T-helper 9 cell (primary cell): Measurements from ENCODE around the gene BBX.

ENCODE experiments used
- DNase-seq: peaks from one replicate; pipeline ENCODE4 v3.0.0-alpha.2; 2020
- total RNA-seq, 2 donors: gene quantifications; one replicate each; lab custom pipeline; 2026; lab: John Stamatoyannopoulos, UW

Gene BBX
- total RNA-seq, result 163 to 193 reads per million in 2 donors

DNA sequence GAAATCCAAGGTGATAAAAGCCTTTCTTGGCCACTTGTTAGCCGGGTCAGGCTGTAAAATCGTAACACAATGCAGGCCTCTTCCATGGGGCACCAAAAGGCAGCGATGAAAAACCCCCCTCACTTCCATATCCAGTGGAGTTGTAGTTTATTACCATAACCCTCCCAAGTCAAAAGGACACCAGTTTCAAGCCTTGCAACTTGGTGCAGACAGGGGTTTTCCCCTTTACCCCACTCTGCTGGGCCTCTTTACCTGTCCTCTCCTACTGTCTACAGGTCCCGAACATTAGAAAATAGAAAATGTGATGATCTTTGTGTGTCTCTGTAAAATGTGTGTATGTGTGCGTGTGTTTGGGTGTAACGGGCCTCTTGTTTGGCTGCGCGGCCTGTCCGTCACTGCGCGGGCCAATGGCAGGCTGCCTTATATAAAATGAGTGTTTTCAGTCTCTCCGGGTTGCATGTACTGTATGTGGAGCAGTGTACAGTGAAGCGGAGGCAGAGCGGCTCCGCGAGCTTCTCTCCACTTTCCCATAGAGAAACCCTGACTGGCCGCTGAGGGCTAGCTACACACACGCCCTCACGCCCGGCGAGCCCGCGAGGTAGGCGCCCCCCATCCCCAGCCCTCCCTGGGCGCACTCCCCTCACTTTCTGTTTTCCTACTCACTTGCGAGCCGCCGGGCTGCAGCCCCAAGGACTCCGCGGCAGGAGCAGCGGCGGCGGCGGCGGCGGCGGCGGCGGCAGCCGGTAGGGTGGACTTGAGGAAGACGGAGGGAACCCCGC, at the start of gene BBX:
TSS of gene BBX (plus strand) at position 453 of the 779 bp plus-strand sequence. CDS start 187,499 bp downstream, outside the sequence.
- peak; percentile 84 for DNase-seq

DNA sequence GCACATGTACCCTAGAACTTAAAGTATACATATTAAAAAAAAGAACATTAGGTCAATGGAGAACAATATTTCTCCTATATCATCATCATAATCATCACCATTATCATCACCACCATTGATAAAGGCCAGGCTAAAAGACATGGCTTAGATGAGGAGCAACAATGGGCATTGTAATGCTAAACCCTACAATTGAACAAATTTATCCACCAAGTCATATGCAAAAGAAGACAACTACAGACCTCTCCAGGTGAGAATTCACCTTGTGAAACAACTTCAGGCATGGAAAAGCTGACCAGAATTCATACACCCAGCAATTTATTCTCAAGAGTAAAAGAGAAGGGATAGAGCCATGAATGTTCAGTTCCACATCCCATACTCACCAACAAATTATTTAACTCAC, 46.3 kb upstream of the BBX start:
- no peak for DNase-seq

DNA sequence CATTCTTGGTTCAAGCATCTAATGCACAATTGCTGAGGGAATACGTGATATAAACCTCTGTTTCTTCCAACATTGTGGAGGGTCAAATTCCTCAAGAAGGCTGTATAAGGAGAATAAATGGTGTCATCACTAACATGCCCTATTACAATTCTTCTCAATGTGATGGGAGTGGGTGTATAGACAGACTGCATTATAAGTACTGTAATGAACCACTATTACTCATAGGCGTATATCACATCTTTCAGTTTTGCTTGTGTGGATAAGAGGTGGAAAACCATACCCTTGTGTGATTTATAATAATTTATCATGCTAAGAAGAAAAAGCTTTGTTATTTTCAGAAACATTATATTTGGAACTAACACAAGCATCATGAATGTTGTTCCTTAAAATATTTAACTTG, 35.3 kb upstream of the BBX start:
- DNase-seq, result no peak

DNA sequence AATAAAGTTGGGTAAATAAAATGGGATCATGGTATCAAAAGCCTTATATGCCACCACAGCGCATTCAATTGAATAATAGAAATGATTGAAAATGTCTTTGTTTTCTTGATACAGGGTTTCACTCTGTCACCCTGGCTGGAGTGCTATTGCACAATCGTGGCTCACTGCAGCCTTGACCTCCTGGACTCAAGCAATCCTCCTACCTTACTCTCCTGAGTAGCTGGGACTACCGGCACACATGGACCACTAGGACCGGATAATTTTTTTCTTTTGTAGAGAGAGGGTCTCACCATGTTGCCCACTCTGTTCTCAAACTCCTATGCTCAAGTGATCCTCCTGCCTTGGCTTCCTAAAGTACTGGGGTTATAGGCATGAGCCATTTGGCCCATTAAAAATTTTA, 33.8 kb upstream of the BBX start:
- DNase-seq, result no peak

DNA sequence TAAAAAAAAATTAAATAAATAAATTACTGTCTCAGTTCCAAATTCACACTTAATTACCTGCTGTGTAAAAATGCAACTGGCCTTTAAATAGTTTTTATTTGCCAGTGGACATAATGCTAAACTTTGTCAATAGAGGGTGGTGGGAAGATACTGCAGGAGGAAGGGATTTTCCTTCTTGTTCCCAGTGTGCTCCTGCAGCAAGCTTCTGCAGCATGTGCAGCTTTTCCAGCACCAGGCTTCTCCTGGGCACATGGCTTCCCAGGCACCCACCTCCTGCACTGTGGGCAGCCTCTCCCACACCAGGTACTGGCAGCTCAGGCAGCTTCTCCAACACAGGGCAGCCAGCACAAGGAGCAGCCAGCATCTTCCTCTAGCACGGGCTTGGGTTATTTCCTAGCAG, 29.6 kb upstream of the BBX start:
- no peak for DNase-seq

DNA sequence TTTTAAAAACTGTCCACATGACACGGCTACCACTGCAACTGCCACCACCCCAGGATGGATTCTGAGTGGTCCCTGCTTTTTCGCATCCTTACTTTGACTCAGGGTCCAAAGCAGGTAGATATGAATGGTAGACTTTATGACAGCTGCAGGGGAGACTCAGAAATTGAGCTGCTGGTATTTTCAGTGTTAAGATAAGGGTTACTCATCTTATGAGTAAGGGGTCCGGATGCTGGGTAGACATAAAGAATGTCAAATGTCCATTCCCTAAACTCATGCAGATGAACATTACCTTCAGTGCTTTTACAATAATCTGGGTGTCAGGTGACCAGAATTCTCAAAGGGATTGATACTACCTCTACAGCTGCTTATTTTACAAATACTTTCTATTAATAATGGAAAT, 25.9 kb upstream of the BBX start:
- no peak for DNase-seq

DNA sequence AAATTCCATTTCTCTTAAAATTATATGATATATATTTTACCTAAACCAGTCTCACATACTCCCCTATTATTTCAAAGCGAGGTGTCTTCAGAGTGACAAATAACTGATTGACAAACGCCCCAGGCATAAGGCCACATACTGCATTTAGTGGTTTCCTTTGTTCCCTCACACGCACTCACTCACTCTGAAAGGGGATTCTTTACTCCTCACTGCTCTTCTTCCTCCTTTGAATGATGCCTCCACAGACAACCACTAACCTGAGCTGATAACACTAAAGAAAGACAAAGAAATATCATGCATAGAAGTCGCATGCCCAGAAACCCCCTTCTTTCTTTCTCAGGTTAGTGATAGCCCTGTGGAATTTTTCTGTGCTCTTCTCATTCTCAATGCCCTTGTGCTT, 24.1 kb upstream of the BBX start:
- no peak for DNase-seq

DNA sequence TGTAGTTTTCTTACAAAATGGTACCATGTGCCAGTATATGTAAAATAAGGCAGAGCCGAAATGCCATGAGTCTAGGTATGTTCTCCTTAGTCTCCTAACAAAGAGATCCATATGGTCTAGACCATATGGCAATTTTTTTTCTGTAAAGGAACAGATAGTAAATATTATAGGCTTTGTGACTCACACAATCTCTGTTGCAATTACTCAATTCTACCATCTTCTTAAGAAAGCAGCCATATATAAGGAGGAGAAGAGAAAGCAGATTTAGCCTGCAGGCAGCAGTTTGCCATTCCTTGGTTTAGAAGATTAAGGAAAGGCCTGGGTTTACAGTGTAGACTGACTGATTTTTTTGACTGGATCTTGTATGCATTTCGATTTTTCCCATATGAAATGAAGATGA, 16.3 kb upstream of the BBX start:
- DNase-seq, result no peak

DNA sequence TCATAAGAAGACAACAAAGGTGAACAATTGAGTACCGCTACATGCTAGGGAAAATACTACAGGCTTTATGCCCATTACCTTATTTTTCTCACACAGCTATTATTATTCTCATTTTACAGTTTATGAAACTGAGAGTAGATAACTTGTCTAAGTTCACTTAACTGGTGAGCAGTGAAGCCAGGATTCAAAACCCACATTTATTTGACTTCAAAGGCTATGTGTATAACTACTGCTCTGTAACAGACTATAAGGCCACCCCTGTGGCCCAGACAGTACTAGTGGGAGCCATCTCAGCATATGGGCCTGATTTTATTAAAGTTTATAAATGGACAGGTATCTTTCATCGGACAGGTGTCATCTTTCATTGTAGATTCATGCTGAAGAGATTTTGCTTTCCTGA, 14.4 kb upstream of the BBX start:
- no peak for DNase-seq

DNA sequence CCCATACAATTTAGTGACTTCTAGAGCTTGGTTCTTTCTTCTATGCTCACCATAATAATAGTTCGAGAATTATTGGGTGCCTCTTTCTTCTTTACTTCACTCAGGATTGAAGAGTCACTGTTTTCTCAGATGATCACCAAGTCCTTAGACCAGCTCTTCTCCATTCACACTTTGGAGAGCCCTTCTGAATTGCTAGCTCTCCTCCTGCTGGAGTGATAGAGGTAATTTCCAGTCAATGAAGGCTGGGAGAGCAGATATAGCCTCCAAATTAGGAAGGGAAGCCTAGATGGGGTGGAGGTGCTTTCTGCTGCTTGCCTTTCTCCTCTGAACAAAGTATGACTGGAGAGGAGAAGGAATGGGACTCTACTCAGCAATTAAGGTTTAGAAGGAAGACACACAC, 10.7 kb upstream of the BBX start:
- DNase-seq, result no peak

DNA sequence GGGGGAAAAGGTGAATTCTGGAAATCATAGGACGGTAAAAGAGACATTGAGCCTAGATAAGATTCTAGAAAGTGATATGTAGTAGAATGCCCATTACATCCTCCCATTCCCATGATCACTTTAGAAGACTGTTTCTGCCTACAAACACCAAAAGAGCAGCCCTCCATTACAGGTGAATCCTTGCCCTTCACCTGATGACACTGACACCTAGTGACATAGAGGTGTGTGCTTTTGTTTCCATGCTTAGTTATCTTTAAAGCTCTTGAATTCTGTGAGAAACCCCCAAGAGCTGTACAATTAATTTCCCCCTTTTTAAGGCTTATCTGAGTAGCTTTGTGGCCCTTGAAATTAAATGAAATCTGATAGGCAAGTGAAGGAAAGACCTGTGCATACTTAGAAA, 8.3 kb upstream of the BBX start:
- DNase-seq, result no peak

DNA sequence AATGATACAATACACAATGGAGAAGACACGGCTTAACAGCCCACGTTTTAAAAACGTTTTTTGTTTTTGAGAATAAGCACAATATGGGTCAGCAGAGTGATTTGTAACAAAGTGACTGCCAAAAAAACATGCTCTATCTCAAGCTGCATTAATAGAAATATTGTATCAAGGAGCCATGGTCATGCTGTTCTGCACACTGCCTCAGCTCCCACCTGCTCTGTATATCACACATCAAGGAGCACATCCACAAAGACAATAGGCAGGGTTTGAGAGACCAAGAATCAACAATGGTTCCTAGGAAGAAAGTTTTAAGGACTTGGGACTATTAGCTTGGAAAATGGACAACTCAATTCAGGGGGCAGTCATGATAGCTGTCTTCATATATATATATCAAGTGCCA, 6.3 kb upstream of the BBX start:
- DNase-seq, result no peak

DNA sequence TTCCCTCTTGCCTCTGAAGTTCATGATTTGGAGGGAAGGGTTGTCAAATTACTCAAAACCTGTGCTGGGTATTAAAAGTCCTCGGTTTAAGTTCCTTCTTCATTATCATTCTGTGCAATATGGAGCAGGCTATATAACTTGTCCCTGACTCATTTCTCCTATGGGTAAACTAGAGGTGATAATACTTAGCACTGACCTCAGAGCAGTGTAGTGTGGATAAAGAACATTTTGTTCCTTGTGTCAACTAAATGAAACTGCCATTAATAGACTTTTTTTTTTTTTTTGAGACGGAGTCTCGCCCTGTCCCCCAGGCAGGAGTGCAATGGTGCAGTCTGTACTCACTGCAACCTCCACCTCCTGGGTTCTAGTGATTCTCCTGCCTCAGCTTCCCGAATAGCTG, 2.2 kb upstream of the BBX start:
- no peak for DNase-seq

DNA sequence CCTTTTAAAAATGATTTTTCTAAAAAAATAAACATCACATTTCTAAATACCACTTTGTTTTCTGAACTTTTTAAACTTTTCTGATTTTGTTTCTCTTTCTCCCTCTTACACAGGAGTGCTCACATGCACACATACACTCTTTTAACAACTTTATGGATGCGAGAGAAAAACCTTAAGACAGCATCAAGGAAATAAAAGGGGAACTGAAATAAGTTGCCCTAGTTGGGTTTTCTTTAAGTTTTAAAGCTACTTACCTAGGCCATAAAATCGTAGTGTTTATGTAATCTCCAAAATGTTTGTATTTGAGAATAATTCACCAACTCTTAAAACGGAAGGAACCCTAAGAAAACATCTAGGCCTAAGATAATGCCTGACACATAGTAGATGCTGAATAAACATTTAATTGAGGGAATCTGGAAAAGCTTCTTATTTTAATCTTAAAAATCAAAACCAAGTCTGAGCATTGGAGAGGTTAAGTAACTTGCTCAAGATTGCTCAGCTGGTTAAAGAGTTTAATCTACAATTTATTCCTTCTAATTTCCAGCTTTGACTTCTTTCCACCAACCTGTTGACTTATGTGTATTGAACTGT, 1.2 kb upstream of the BBX start:
- DNase-seq, result no peak

DNA sequence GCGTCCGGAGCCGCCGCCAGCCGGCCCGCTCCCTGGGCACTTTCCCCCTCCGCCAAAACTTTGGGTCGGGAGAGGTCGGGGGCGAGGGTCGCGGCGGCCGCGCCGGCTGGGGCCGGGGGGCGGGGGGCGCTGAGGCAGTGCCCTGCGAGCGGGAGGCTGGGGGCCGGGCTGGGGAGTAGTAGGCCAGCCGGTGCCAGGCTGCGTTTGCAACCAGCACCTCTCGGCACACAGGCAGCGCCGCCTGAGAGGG, 452 bp downstream of the BBX start:
- DNase-seq, result no peak

DNA sequence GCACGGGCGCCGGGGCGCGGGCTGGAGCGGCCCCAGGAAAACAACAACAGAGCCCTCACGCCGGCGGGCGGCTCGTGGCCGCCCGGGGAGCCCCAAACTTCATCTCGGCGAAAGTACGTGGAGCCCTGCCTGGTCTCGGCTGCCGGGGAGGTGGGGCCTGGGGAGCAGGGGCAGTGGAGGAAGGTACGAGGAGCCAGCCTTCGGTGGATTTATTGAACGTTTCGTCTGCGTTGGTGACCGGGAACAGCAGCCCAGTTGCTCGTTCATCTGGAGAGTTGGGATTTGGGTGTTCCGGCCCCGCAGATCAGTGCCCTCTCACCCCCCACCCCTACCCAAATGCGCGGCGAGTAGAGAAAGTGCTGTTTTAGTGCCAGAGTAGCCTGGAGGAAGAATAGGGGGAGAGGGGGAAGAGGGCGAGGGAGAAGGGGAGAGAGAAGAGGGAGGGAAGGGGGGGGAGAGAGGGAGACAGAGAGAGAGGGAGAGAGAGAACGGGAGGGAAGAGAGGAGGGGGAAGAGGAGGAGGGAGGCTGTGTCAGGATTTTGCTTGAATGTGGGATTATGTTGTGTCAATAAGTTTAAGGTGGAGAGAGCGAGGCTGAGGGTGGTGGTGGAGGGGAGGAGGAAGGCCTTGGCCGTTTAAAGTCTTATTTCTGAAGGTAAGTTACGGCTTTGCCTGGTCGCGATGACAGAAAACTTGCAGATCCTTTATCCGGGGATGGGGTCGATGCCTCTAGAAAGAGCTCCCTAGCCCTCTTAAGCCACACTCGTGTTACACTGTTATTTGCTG, 970 bp downstream of the BBX start:
- peak; percentile 39 for DNase-seq

DNA sequence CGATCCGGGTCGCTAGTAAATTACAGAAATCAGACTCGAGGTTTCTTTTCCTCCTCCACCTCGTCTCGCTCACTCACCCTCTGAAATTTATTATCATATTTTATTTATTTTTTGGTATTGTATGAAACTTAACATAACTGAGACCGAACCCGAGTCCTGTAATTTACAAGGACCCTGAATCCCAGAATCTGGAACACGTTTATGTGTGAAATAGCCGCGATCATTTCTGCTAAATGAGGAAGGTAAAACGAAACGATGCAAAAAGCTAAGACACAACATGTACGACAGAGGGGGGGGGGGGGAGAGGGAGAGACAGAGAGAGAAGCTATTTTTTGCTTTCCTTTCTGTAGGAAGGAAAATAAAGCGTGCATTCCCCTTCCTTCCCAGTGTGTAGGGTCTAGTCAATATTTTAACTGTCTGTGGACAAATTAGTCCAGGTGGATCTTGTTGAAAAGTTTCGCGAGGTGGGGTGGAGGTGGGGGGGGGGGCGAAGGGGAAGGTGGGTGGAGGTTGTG, 1.6 kb downstream of the BBX start:
- no peak for DNase-seq

DNA sequence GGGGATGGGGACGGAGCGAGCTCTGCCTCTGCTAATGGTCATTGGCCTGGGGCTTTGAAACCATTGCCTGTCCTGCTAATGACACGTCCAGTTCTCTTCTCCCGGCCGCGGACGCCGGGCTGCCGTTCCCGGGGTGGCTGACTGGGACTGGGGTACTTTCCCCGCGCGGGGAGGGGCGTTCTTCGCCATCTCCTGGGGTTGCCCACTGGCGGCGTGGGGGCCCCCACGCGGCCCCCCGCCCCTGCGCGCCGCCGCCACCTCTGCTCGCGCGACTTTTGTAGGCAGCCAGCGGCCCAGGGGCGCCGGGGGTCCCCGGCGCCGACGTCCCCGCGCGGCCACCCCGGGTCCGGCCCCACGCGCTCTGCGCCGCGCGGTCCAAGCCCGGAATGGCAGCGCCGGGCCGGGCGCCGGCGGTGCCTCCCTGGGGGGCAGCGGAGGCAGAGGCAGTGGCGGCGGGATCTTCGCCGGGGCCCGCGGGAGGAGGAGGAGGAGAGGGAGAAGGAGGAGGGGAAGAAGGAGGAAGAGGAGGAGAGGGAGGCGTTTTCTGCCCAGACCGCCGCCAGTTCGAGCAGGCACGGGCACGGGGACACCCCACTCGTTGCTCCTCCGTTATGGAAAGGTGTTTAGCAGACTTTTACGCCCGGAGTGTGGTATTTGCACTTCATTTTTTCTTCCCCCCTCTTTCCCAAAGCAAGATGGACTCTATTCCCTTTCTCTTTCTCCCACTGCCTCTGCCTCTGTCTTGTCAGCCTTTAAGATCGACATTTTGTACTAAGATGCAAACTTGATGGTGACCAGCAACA, 2.3 kb downstream of the BBX start:
- DNase-seq, result peak; percentile 58

DNA sequence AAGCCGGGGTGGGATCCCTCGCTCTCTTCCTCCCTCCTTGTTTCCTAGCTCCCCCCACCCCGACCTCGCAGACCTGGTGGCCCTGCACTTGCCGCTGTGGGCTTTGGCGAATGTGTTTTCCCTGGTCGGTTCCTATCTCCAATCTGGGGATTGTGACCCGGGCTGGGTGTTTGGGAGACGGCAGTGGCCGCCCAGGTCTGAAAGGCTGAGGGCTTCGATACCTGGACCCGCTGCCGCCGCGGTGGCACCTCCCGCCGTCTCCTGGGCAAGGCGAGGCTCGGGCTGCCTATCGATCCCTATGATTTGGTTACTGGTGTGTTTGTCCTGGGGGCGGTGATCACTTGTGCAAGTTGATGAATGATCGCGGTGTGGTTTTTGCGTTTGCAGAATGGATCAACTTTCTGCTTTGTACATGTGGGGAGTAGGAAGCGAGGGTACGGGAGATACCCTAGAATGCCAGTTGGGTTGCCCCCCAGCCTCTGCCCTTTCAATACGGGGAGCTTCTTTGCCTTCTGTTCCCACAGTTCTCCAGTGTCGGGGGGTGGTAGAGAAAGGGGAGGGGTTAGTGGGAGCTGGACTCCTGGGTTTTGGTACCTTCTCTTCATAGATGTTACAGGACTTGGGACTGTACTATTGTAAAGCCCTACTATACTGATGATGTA, 3.0 kb downstream of the BBX start:
- DNase-seq, result peak; percentile 4

DNA sequence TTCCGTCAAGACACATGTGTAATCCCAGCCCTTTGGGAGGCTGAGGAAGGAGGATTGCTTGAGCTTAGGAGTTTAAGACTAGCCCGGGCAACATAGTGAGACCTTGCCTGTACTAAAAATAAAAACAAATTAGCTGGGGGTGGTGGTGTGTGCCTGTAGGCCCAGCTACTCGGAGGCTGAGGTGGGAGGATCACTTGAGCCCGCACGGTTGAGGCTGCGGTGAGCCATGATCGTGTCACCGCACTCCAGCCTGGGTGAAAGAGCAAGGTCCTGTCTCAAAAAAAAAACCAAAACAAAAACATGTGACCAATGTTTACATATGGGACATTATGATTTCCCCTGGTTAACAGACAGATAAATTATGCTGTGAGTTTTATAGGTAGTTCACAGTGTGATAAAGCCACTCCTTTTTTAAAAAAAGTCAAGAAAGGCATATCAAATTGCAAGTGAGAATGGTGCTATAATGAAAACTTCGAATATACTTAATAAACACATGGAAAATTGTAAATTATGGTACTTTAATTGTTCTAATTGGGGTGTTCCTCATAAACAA, 9.2 kb downstream of the BBX start:
- no peak for DNase-seq

DNA sequence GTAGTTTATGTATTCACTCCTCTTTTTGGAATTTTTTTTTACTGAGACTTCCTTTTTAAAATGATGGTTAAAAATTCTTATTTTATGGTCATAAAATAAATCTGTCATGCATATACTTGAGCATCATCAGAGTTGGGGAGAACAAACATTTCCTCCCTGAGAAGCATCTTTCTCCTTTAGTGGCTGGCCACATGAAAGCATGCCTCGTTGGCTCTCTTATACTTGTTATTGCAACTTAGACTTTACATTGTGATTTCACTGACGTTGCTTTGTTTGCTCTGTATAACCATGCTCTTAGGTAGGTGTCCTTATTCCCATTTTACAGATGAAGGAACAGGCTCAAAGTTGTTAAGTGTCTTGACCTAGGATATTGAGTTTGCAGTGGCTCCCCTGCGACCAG, 18.1 kb downstream of the BBX start:
- DNase-seq, result no peak

DNA sequence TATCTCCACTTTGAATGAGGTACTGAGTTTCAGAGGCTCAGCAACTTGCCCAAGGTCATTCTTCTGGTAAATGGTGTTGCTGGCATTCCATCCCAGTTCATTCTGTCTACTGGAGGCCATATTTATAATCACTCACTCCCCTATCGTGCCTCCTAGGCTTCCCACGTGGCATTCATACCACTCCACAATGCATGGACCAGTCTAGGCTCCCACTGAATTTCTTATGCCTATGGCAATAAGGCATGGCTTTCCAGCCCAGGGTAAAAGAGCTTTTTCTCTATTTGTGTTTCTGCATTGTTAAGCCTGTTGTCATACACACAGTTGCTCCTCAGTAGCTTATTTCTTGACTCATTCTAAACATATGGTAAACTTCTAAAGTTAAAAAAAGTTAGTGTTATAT, 19.9 kb downstream of the BBX start:
- DNase-seq, result no peak
